HG03558 (cell line): Measurements from ENCODE around the gene TOB1.

ENCODE experiments used
- ATAC-seq: cut with Tn5 transposase; IDR thresholded peaks from one replicate; pipeline ENCODE4 v1.9.1; 2021; ENCODE audit warnings: moderate number of reproducible peaks; ENCODE audit not compliant: unreplicated experiment; ENCODE audit errors: extremely low read depth

Gene TOB1

GRCh38 chr17:50815400-50815799 lies 50.8 kb downstream of the TOB1 start:
- ATAC-seq = no peak

- ATAC-seq = no peak
Measured at GRCh38 chr17:50813583-50813982, 52.6 kb downstream of the TOB1 start.
